Suprapubic skin (tissue), 3 donors: ENCODE results near the gene DAPL1.

Experiments
- POLR2A ChIP-seq, 2 donors: fragments of 450-650 bp; IDR thresholded peaks; one replicate each; pipeline ENCODE4 v1.6.1; 2017; ENCODE audit warnings: antibody characterized with exemption in 2 of 2, mild to moderate bottlenecking in 2 of 2, moderate library complexity in 2 of 2
- TF ChIP-seq, protein P1 (sequence below), 2 donors: fragments of 200-600 bp in 1 of 2; fragments of 450-650 bp in 1 of 2; sonication (generic) in 1 of 2; IDR thresholded peaks; one replicate each; pipeline ENCODE4 v1.5.1; 2016 to 2019; ENCODE audit warnings: antibody characterized with exemption in 2 of 2, mild to moderate bottlenecking in 1 of 2, moderate library complexity in 1 of 2

DNA sequence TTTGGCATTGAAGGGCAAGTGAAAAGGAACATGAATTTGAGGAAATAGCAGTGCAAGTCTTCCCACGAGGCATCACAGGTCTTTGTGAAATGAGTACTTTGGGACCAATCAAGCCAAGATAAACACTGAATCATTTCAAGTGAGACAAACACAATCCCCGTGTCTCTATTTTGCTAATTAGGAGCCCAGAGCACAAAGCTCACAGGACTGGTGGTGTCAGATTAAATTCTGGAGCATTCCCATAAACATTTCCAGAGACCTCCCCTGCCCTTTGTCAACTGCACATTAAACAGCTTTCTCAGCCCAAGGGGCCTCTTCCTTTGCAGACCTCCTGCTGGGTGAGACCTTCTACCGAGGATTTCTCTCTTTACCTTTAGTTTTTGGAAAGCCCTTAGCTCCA is 50.7 kb downstream of the DAPL1 start:
- TF ChIP-seq POLR2A (IDR thresholded peaks at IDR 0.05) = no peak
- TF ChIP-seq, protein P1, sequence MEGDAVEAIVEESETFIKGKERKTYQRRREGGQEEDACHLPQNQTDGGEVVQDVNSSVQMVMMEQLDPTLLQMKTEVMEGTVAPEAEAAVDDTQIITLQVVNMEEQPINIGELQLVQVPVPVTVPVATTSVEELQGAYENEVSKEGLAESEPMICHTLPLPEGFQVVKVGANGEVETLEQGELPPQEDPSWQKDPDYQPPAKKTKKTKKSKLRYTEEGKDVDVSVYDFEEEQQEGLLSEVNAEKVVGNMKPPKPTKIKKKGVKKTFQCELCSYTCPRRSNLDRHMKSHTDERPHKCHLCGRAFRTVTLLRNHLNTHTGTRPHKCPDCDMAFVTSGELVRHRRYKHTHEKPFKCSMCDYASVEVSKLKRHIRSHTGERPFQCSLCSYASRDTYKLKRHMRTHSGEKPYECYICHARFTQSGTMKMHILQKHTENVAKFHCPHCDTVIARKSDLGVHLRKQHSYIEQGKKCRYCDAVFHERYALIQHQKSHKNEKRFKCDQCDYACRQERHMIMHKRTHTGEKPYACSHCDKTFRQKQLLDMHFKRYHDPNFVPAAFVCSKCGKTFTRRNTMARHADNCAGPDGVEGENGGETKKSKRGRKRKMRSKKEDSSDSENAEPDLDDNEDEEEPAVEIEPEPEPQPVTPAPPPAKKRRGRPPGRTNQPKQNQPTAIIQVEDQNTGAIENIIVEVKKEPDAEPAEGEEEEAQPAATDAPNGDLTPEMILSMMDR (IDR thresholded peaks at IDR 0.05) = no peak
